Adipose tissue (tissue), 3 donors: ENCODE results near the gene ASB7. TPM values are rescaled to one million over a fixed set of nuclear protein-coding genes. Genes with fewer than 3 reads are reported as not detected.
"Not testable (repeated sequence)": the region's sequence is repeated elsewhere in the genome, so short reads cannot be mapped to it uniquely, and the experiment has no call there.

Experiments used
- H3K27ac ChIP-seq: one replicate; pipeline ENCODE4 v1.5.1; 2013; ENCODE audit warnings: low read depth, low read length
- WGBS, 3 donors: extraction: QIAGEN DNeasy Blood & Tissue Kit; methylation state at CpG; one replicate each; pipeline ENCODE4 v1.1.7; 2013; 5-methylcytosine and 5-hydroxymethylcytosine counted together
- polyA plus RNA-seq, 3 donors: library from polyadenylated mRNA; stranded (reverse); fragments of 200-250 nt; gene quantifications; one replicate each; pipeline ENCODE4 v1.2.3, GENCODE V29; 2013
- donor health status: healthy with polysubstance abuse.
- donor health status: Bipolar disorder and iron deficiency.
- donor health status: healthy.

Gene ASB7
- polyA plus RNA-seq, result 1 to 10 TPM; 2.1 to 4.2 (median 3.0) TPM

DNA sequence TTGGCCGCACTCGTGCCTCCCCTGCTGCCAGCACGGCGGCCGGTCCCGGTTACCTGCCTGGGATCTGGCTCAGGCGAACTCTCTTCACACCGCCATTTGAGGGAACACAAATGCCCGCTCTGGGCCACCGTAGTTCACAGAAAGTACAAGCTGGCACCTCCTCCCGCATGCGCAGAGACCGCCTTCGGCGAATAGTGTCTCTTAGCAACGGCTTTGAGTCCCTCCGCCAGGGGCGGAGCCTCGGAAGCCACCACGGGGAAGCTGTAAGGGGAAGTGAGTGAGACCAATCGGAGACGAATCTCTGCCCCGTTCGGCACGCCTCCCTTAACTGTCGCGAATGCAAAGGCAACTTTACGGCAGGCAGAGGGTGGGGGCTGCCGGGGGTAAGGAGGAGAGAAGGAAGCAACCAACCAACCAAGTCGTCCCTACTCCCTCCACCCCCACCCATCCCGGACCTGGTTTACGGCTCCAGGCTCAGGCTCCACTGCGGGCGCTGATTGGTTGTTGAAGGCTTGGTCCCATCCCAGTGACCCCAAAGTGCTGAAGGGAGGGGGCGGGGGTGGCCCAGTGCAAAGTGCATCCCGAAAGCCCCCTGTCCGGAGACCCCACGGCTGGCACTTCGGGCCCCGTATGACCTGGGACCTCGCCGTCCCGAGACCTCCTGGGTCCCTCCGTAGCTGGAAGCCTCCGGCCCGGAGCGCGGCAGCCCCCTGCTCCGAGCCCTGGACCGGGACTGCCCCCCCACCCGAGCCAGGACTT lies at the start of gene ASB7, which contains the start of gene LINS1:
Gene ASB7 (plus strand): TSS at position 526 of the 759 bp plus-strand sequence. CDS start 9,628 bp downstream, outside the sequence.
Gene LINS1 (minus strand): TSS at position 121 of the 759 bp plus-strand sequence. CDS start 21,342 bp downstream, outside the sequence.
- peak within 1 kb of the TSS; percentile 21 for H3K27ac ChIP-seq
- 0 to 1% (median 0%) methylated on average over 50 to 51 of the region's 51 CpGs for WGBS, 3 donors

GRCh38 chr15:100553468-100553867 lies 48.9 kb upstream of the ASB7 start:
- H3K27ac ChIP-seq, result no peak overlapping the region
- WGBS, 3 donors, result 83 to 95% (median 85%) methylated on average over 16 of the region's 16 CpGs

DNA sequence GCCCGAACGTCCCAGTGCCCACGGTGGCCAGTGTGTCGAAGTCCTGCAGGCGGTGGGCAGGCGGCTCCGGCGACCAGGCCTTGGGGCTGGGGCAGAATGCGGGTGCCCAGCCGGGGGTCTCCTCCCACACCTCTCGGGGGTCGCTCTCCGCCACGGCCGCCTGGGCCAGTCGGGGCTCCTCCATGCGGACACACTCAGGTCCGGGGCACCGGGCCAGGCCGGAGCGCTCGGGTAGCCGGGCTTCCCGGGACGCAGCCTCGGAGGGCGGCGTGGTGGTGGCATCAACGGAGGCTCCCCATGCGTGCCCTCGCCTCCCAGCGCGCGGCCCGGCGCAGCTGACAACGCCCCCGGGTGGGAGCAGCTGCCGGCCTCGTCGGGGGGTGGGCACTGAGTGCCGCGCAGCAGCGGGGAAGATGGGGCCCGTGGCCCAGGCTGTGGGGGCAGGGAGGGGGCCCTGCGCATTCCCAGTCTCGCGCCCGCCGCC lies 43.6 kb upstream of the ASB7 start:
- H3K27ac ChIP-seq, result no peak overlapping the region
- WGBS, 3 donors, result 93 to 95% (median 95%) methylated on average over 36 to 50 of the region's 50 CpGs

DNA sequence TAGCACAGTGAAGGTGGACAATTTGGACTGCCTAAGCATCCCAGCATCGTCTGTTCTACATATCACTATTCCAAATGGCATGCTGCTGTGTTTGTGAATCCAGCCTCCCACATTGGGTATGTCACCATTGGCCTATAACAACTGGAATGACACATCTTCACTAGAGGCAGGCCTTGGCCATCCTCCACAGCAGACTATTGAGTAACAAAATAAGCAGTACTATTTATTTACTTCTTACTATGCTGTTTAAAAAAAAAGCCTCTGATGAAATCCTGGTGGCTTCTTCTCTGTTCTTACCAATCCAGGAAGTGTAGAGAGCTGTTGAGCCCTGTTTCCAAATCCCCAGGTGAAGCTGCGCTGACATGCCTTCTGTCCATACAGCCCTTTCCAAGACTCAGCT lies 43.1 kb upstream of the ASB7 start:
- 47 to 94% (median 57%) methylated on average over 2 of the region's 2 CpGs for WGBS, 3 donors
- H3K27ac ChIP-seq, result no peak overlapping the region

DNA sequence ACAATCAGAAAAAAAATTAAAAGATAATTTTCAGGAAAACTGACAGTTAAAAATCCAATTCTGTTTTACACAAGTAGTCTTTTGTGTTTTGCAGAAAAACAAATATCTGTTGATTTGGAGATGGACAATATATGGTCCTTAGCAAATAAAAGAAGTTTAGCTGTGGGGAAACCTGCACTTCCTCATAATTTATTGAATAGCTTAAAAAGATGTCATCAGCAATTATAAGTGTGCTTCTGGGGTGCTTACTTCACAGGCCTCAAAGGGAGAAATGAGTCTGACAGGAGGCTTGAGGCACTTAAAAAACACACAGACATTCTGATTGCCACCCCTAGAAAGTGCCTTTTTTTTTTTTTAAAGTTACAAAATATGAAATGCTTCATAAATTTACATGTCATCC lies 42.1 kb upstream of the ASB7 start:
- H3K27ac ChIP-seq, result no peak overlapping the region

DNA sequence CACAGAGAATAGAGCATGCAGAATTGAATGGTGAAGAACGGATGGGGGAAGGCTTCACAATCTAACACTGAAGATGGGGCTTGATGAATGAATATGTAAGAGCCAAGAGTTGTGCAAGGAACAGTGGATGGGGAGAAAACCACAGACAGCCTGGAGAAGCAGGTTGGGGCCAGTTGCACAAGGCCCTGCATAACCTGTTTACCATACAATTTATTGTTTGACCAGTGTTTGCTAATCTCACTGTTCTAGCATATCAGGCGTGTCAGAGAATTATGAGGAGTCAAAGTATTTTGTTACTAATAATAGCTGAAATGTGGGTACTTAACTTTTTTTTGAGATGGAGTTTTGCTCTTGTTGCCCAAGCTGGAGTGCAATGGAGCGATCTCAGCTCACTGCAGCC lies 36.8 kb upstream of the ASB7 start:
- H3K27ac ChIP-seq, result no peak overlapping the region
- WGBS, 3 donors, result 66 to 77% (median 69%) methylated on average over 3 of the region's 3 CpGs

- WGBS, 3 donors, result 93 to 95% (median 94%) methylated on average over 6 of the region's 6 CpGs
- no peak overlapping the region for H3K27ac ChIP-seq
Measured at GRCh38 chr15:100566850-100567628, 35.4 kb upstream of the ASB7 start.

DNA sequence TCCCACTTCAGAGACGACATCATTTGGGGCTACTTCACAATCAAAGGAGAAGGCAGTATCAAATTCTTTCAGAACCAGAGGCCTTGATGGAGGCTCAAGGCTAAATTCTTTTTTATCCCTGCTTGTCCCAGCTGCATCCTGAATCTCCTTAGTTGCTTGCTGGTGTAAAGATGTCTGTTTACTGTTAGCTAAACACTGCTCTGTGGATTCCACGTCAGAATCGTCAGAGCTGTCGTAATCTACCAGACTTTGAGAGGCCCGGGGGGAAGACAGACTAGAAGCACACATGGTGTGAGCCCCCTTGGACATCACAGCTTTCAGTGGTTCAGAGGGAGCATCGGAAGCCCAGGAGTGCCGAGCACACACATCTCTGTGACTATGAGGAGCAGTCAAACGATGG lies 33.0 kb upstream of the ASB7 start:
- WGBS, 3 donors, result 76 to 85% (median 78%) methylated on average over 8 of the region's 8 CpGs
- no peak overlapping the region for H3K27ac ChIP-seq

DNA sequence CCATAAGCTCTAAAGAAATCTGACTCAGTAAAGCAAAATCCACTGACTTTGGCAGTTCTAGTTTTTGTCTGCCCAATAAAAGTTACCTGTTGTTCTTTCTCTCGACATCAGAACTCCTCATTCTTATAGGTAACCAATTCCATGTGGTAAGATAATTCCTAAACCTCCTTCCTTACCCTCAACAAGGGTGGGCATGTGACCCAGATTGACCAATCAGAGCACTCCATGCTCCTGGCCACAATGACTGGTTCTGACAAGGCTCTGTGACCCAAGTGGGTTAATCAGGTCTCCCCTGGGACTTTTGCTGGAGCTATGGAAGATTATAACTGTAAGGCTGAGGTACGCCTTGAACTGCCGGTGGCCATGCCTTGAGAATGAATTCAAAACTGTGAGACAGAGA lies 32.1 kb upstream of the ASB7 start:
- 93 to 98% (median 95%) methylated on average over 3 of the region's 3 CpGs for WGBS, 3 donors
- H3K27ac ChIP-seq, result no peak overlapping the region

GRCh38 chr15:100570735-100571313 lies 31.6 kb upstream of the ASB7 start:
- H3K27ac ChIP-seq, result no peak overlapping the region
- 79 to 89% (median 86%) methylated on average over 4 of the region's 4 CpGs for WGBS, 3 donors

DNA sequence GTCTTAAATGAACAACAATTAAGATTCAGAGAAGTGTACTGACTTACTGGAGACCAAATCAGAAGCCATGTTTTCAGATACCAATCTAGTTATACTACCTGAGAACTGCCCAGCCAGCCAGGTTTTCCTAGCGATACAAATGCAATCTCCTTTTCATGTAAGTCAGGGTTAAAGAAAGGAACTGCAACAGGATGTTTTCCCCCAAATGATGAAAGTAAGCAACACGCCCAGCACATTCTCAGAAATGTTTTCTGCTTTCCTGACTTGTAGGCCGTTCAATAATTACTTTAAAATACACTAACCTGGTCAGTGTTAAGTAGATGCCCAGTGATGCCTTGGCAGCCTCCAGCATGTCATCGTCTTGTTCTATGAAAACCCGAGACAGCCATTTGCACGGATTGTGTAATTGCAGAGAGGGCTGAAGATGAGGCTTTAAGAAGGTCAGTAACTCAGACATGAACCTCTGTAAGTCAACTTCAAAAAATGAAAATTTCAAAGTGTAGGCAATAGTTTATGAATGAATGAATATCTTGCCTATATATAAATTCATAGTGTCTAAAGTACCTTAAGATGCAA lies 30.7 kb upstream of the ASB7 start:
- H3K27ac ChIP-seq, result no peak overlapping the region
- WGBS, 3 donors, result 68 to 79% (median 72%) methylated on average over 6 of the region's 6 CpGs

DNA sequence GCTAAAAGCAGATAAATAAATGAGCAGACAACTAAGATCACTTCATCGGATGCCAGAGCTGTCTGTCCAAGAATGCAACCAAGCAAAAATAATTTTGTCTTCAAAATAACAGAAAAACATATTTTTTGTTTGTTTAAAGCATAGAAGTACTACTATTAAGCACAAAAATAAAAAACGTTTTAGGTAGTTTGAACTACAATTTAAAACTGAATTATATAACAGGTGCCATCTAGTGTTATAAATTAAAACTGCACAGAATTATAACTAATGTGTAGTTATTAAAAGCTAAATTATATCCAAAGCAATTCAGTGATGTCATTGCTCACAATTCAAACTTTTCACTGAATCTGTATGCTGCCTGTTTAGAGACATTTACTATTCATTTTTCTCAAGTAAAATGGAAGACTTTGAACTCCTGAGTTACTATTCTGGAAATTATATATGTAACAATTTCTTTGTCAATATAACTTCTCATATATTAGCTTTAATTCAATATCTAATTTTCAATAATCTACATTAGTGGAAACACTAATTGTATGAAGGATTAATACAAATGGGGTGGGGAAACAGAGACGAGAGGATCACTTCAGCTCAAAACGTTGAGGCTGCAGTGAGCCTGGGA lies 29.9 kb upstream of the ASB7 start:
- no peak overlapping the region for H3K27ac ChIP-seq
- WGBS, 3 donors, result 61 to 66% (median 61%) methylated on average over 4 of the region's 4 CpGs

DNA sequence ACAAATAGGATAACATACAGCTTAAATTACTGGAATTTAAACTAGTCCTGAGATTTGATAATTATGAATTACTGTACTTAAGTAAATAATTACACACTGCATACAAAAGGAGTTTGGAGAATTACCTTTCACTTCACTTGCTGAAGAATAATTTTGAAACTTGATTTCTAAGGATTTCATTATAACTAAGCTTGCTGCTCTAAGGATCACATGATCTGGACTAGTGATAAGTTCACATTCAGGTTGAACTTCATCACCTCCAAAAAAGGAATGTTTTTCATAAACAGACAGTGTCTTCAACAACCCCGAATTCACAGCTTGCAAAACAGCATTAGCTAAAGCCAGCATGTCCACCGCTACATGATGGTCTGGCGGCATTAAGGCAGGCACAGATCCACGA lies 28.9 kb upstream of the ASB7 start:
- 92 to 94% (median 92%) methylated on average over 4 of the region's 4 CpGs for WGBS, 3 donors
- H3K27ac ChIP-seq, result no peak overlapping the region

DNA sequence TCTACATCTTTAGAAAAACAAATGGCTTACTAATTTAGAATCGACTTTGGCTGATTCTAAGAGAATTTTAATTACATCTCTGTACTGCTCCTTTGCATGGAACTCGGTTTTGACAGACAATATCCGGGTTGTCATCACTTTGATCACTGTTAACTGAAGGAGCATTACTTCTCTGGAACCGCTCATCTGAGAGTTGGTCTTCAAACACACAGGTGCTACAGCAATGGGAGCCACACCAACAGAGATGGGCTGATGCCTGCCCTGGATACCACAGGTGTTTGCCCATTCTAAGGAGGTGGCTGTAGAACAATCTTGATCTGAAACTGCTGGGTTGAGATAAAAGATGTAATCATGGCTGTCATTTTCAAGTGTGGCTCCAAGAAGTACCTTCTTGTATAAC lies 22.0 kb upstream of the ASB7 start:
- WGBS, 3 donors, result 90 to 94% (median 90%) methylated on average over 4 of the region's 4 CpGs
- no peak overlapping the region for H3K27ac ChIP-seq

DNA sequence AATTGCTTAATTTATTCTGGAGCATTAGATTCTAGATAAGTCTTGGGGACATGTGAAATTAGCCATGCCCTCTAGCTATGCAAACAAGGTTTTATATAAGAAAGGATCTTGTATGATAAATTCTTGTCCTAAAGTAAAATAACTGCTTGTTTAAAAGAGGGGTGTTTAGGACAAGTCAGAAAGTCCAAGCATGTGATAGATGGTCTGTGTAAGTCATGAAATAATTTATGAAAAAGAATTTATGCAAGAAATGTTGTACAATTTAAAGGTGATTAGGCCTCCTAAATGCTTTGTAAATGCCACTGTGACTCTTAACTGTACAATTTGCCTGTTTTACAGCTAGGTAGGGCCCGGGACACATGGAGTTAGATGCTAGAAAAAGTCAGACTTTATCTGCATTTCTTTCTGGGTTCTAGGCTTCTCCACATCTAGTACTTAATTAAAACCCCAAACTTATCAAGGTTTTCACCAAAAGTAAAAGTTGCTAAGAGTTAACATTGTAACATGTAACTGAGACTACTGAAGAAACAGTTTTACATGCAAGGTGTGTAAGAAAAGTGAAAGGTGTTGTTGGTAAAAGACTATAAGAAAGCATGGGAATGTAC lies 13.6 kb upstream of the ASB7 start:
- H3K27ac ChIP-seq, result no peak overlapping the region
- WGBS, 3 donors, result 59 to 98% (median 96%) methylated on average over 1 of the region's 1 CpG

- not testable (repeated sequence) for H3K27ac ChIP-seq
- WGBS, 3 donors, result 94 to 98% (median 96%) methylated on average over 2 of the region's 2 CpGs
Measured at GRCh38 chr15:100591163-100591562, 11.2 kb upstream of the ASB7 start.

- 44 to 97% (median 76%) methylated on average over 2 of the region's 2 CpGs for WGBS, 3 donors
- H3K27ac ChIP-seq, result no peak overlapping the region
Measured at GRCh38 chr15:100591835-100592234, 10.6 kb upstream of the ASB7 start.

GRCh38 chr15:100592898-100593297 lies 9.5 kb upstream of the ASB7 start:
- WGBS, 3 donors, result 84 to 92% (median 89%) methylated on average over 3 of the region's 3 CpGs
- H3K27ac ChIP-seq, result no peak overlapping the region
